NCI-H2029 (cell line): ENCODE measurements around the gene FAM24B.

ENCODE experiments used
- DNase-seq: peaks from one replicate; lab custom pipeline; 2025; lab: John Stamatoyannopoulos, UW

Gene FAM24B

DNA sequence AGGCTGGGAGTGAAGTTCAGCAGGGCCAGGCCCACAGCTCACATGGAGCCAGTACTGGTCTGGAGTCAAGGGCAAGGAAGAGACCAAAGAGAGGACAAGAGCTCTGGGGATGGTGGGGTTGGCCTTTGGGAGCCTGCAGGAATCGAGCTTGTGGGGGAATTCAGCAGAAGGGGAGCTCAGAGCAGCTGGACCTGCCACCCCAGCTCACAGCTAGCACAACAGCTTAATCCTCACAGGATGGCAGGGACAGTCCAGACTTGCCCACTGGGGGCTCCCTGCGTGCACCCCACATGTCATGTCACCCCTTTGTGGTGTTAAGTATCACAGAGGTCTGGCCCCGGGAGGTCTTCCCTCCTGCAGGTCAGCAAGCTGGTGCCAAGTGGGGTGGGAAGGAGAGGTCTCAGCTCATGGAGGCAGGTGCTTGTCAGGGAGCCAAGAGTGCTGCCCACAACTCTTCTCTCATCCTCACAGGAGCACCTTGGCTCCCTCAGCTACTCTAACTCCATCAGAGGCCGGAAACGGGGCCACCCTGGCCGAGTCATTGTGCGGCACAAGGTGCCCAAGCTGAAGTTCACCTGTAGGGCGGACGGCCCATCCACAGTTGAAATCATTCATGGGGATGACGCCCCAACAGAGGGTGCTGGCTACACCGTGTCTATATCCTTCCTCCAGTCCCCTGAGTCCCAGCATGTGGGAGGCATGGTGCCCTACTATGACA, 56.2 kb downstream of the FAM24B start:
- no peak for DNase-seq

DNA sequence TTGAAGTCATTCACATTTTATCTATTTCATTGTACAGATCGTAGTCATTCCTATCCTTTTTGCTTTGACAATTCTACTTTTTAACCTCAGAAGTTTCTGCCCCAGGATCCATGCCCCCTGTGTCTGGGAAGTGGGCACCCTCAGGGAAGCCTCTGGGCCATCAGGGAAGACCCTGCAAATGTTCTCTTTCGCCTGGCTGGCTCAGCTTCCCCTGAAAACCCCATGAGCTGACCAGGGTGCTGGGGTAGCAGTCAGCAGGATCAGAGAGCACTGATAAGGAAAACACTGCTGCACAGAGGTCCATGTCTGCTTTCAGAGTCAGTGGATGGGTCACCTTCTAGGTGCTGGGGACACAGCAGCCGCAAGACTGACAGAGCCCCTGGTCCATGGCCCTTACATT, 57.6 kb downstream of the FAM24B start:
- DNase-seq, result no peak

- DNase-seq, result no peak
Measured at GRCh38 chr10:122815458-122815857, 63.9 kb downstream of the FAM24B start.

- DNase-seq, result no peak
Measured at GRCh38 chr10:122814493-122814892, 64.9 kb downstream of the FAM24B start.

DNA sequence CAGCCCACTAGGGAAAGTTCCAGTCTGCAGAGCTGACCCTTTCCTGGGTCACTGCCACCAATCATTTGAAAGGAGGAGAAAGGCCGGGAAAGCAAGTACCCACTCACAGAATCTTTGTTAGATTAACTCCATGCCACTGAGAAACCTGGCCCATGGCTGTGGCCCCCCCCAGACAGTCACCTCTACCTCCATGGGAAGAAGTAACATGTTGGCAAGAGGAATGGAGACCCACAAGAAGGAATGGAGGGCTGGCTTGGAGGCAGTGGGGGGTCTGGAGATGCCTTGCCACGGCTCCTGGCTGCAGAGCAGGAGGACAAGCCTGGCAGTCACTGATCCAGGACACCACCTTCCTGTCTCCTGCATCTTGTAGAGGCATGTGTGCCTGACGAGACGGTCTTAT, 66.6 kb downstream of the FAM24B start:
- no peak for DNase-seq

DNA sequence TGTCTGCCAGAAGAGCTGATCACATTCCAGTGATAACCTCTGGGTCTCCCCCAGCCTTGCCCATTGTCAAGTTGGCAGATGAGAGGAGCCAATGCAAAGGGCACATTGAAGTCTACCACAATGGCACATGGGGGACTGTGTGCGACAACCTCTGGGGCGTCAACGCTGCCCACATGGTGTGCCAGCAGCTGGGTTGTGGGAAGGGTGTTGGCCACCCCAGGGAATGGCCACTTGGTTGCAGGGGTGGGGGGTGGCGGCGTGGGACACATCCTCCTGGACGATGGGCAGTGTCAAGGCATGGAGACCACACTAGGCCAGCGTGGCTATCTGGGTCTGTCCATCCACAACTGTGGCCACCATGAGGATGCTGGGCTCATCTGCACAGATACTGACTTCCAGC, 77.1 kb downstream of the FAM24B start:
- no peak for DNase-seq
